GM23338 (cell line): ENCODE data around the gene SLC12A7. TPM values are rescaled to one million over a fixed set of nuclear protein-coding genes. Genes with fewer than 3 reads are reported as not detected.

ENCODE experiments used
- ATAC-seq: fragments of 200-7000 bp; cut with Tn5 transposase; 3 replicates; pipeline ENCODE4 v1.9.1; 2020
- DNase-seq: peaks from one replicate; pipeline ENCODE4 v3.0.0-alpha.2; 2015; ENCODE audit warnings: low spot score
- H2AFZ ChIP-seq: fragments of 200-600 bp; sonication (generic); 2 replicates; pipeline ENCODE4 v1.8.0; 2016; ENCODE audit warnings: antibody characterized with exemption, mild to moderate bottlenecking, moderate library complexity
- H3F3A ChIP-seq: fragments of 200-600 bp; sonication (generic); replicated peaks from 2 replicates; pipeline ENCODE4 v1.8.0; 2017; ENCODE audit warnings: antibody characterized with exemption, mixed run types, low read depth
- H3K27ac ChIP-seq: fragments of 200-600 bp; sonication (generic); 2 replicates; pipeline ENCODE4 v1.6.1; 2016; ENCODE audit warnings: low read depth
- H3K27me3 ChIP-seq: fragments of 200-600 bp; sonication (generic); 2 replicates; pipeline ENCODE4 v1.8.0; 2016; ENCODE audit warnings: mild to moderate bottlenecking, mixed run types, moderate library complexity; ENCODE audit not compliant: insufficient read depth
- H3K36me3 ChIP-seq: fragments of 200-600 bp; sonication (generic); 2 replicates; pipeline ENCODE4 v1.8.0; 2016; ENCODE audit warnings: mild to moderate bottlenecking; ENCODE audit not compliant: insufficient read depth
- H3K4me1 ChIP-seq: fragments of 200-600 bp; sonication (generic); 2 replicates; pipeline ENCODE4 v1.8.0; 2016; ENCODE audit warnings: mild to moderate bottlenecking, moderate library complexity; ENCODE audit not compliant: insufficient read depth
- H3K4me2 ChIP-seq: fragments of 200-600 bp; sonication (generic); 2 replicates; pipeline ENCODE4 v1.7.1; 2017; ENCODE audit warnings: mixed run types
- H3K4me3 ChIP-seq: fragments of 200-600 bp; sonication (generic); 2 replicates; pipeline ENCODE4 v1.6.1; 2016; ENCODE audit warnings: mixed run types
- H3K79me2 ChIP-seq: fragments of 200-600 bp; sonication (generic); replicated peaks from 2 replicates; pipeline ENCODE4 v1.8.0; 2017; ENCODE audit warnings: mild to moderate bottlenecking; ENCODE audit not compliant: insufficient read depth
- H3K9me2 ChIP-seq: fragments of 200-600 bp; sonication (generic); 2 replicates; pipeline ENCODE4 v1.8.0; 2017; ENCODE audit not compliant: insufficient read depth
- H4K20me1 ChIP-seq: fragments of 200-600 bp; sonication (generic); replicated peaks from 2 replicates; pipeline ENCODE4 v1.8.0; 2017; ENCODE audit warnings: mild to moderate bottlenecking; ENCODE audit not compliant: insufficient read depth
- H3K27ac Mint-ChIP-seq: 2 replicates; pipeline ENCODE4 v1.8.0; 2020; ENCODE audit warnings: inconsistent platforms, mild to moderate bottlenecking, moderate library complexity, mixed read lengths
- H3K27me3 Mint-ChIP-seq: 3 replicates; pipeline ENCODE4 v1.8.0; 2022; ENCODE audit warnings: low read depth, mild to moderate bottlenecking, moderate library complexity, mixed read lengths, inconsistent platforms; ENCODE audit not compliant: insufficient read depth, poor library complexity
- H3K36me3 Mint-ChIP-seq: 3 replicates; pipeline ENCODE4 v1.8.0; 2021; ENCODE audit warnings: low read depth, mild to moderate bottlenecking, inconsistent platforms, moderate library complexity, mixed read lengths
- H3K4me1 Mint-ChIP-seq: 3 replicates; pipeline ENCODE4 v1.8.0; 2020; ENCODE audit warnings: mild to moderate bottlenecking, inconsistent platforms, mixed read lengths
- H3K4me3 Mint-ChIP-seq: 3 replicates; pipeline ENCODE4 v1.8.0; 2021; ENCODE audit warnings: moderate library complexity, mild to moderate bottlenecking, inconsistent platforms, mixed read lengths
- H3K9me3 Mint-ChIP-seq: 3 replicates; pipeline ENCODE4 v1.8.0; 2020; ENCODE audit warnings: moderate library complexity, mild to moderate bottlenecking, inconsistent platforms, mixed read lengths
- CREB1 ChIP-seq: fragments of 250-450 bp; sonication (Bioruptor Pico); IDR thresholded peaks from 2 replicates; pipeline ENCODE4 v1.5.0; 2020; ENCODE audit warnings: low read depth, mild to moderate bottlenecking, moderate library complexity
- ETS1 ChIP-seq: IDR thresholded peaks from 2 replicates; pipeline ENCODE4 v1.6.1; 2016; ENCODE audit warnings: antibody characterized with exemption
- EZH2 ChIP-seq: fragments of 200-600 bp; sonication (generic); IDR thresholded peaks from one replicate; pipeline ENCODE4 v1.8.0; 2017; ENCODE audit warnings: antibody characterized with exemption, mild to moderate bottlenecking, low read depth; ENCODE audit not compliant: unreplicated experiment
- EZH2phosphoT487 ChIP-seq: fragments of 200-600 bp; sonication (generic); IDR thresholded peaks from one replicate; pipeline ENCODE4 v1.8.1; 2018; ENCODE audit warnings: antibody characterized with exemption; ENCODE audit not compliant: unreplicated experiment
- JUNB ChIP-seq: IDR thresholded peaks from one replicate; pipeline ENCODE4 v1.6.1; 2016; ENCODE audit warnings: antibody characterized with exemption; ENCODE audit not compliant: unreplicated experiment
- NANOG ChIP-seq: IDR thresholded peaks from 2 replicates; pipeline ENCODE4 v1.6.1; 2016; ENCODE audit warnings: antibody characterized with exemption, borderline replicate concordance
- POLR2AphosphoS5 ChIP-seq: IDR thresholded peaks from 2 replicates; pipeline ENCODE4 v1.6.1; 2016; ENCODE audit warnings: antibody characterized with exemption, low read depth
- STAT1 ChIP-seq: IDR thresholded peaks from one replicate; pipeline ENCODE4 v1.6.1; 2016; ENCODE audit warnings: antibody characterized with exemption; ENCODE audit not compliant: unreplicated experiment
- ZNF114 ChIP-seq: fragments of 250-450 bp; sonication (Bioruptor Pico); IDR thresholded peaks from 2 replicates; pipeline ENCODE4 v1.5.0; 2020; ENCODE audit warnings: mild to moderate bottlenecking, moderate library complexity
- ZNF331 ChIP-seq: fragments of 250-450 bp; sonication (Bioruptor Pico); IDR thresholded peaks from 2 replicates; pipeline ENCODE4 v1.5.0; 2020; ENCODE audit warnings: low read depth, mild to moderate bottlenecking, moderate library complexity
- polyA plus RNA-seq: library from polyadenylated mRNA; unstranded; fragments of >200 nt; fragmentation: Nextera tagmentation; extraction: Ambion mirVana; gene quantifications from 2 replicates; pipeline ENCODE4 v1.2.1, GENCODE V29; 2016
- total RNA-seq: library from RNA; depleted of rRNA; stranded (reverse); fragments of >200 nt; shearing (Covaris generic); gene quantifications from 2 replicates; pipeline ENCODE4 v1.2.3, GENCODE V29; 2014
- TF ChIP-seq, protein P1 (sequence below): fragments of 250-450 bp; sonication (Bioruptor Pico); IDR thresholded peaks from 2 replicates; pipeline ENCODE4 v1.5.0; 2020; ENCODE audit warnings: mild to moderate bottlenecking, moderate library complexity
- TF ChIP-seq, protein P2 (sequence below), 2 experiments: fragments of 200-600 bp in 1 of 2; sonication (generic) in 1 of 2; conservative IDR thresholded peaks; 2 replicates each; pipeline versions ENCODE4 v1.5.1 to v1.6.1; 2016 to 2017; ENCODE audit warnings: antibody characterized with exemption in 2 of 2, low read depth in 2 of 2, mild to moderate bottlenecking in 2 of 2, moderate library complexity in 1 of 2
- TF ChIP-seq, protein P3 (sequence below): IDR thresholded peaks from one replicate; pipeline ENCODE4 v1.6.1; 2018; ENCODE audit warnings: antibody characterized with exemption; ENCODE audit not compliant: unreplicated experiment

The SLC12A7 gene
- total and polyA plus RNA-seq, 2 experiments from 2014 or later = 7.4 to 32.2 TPM

GRCh38 chr5:1068204-1068894 lies 43.5 kb downstream of the SLC12A7 start:
- Histone ChIP-seq H4K20me1 (no peaks in the 10 kb centered on the region), H3K36me3 (no peaks in the 10 kb centered on the region), H3K27ac (no peak overlapping the region), H3K4me2 (no peak overlapping the region), H3F3A (no peaks in the 10 kb centered on the region), H3K4me3 (no peak overlapping the region), H3K9me2 (no peaks in the 10 kb centered on the region), H3K27me3 (no peaks in the 10 kb centered on the region), H2AFZ (no peak overlapping the region), H3K4me1 (no peaks in the 10 kb centered on the region), H3K79me2 (0 out of 2 replicates have a peak, but pooled peaks cover 3% of the 10 kb centered on the region)
- no peaks in the 10 kb centered on the region for H3K9me3 Mint-ChIP-seq
- H3K27ac Mint-ChIP-seq = no peak overlapping the region
- no peak for DNase-seq
- peaks cover 21% of the 10 kb centered on the region for H3K36me3 Mint-ChIP-seq
- no peaks in the 10 kb centered on the region for H3K4me1 Mint-ChIP-seq
- peaks cover 5% of the 10 kb centered on the region for H3K27me3 Mint-ChIP-seq
- no peak for TF ChIP-seq EZH2phosphoT487
- no peak for TF ChIP-seq CREB1 (CRISPR knock-in tag)
- TF ChIP-seq POLR2AphosphoS5 = no peak
- no peak for TF ChIP-seq STAT1
- TF ChIP-seq JUNB = no peak
- TF ChIP-seq ZNF331 (CRISPR knock-in tag) = no peak
- TF ChIP-seq, protein P1, sequence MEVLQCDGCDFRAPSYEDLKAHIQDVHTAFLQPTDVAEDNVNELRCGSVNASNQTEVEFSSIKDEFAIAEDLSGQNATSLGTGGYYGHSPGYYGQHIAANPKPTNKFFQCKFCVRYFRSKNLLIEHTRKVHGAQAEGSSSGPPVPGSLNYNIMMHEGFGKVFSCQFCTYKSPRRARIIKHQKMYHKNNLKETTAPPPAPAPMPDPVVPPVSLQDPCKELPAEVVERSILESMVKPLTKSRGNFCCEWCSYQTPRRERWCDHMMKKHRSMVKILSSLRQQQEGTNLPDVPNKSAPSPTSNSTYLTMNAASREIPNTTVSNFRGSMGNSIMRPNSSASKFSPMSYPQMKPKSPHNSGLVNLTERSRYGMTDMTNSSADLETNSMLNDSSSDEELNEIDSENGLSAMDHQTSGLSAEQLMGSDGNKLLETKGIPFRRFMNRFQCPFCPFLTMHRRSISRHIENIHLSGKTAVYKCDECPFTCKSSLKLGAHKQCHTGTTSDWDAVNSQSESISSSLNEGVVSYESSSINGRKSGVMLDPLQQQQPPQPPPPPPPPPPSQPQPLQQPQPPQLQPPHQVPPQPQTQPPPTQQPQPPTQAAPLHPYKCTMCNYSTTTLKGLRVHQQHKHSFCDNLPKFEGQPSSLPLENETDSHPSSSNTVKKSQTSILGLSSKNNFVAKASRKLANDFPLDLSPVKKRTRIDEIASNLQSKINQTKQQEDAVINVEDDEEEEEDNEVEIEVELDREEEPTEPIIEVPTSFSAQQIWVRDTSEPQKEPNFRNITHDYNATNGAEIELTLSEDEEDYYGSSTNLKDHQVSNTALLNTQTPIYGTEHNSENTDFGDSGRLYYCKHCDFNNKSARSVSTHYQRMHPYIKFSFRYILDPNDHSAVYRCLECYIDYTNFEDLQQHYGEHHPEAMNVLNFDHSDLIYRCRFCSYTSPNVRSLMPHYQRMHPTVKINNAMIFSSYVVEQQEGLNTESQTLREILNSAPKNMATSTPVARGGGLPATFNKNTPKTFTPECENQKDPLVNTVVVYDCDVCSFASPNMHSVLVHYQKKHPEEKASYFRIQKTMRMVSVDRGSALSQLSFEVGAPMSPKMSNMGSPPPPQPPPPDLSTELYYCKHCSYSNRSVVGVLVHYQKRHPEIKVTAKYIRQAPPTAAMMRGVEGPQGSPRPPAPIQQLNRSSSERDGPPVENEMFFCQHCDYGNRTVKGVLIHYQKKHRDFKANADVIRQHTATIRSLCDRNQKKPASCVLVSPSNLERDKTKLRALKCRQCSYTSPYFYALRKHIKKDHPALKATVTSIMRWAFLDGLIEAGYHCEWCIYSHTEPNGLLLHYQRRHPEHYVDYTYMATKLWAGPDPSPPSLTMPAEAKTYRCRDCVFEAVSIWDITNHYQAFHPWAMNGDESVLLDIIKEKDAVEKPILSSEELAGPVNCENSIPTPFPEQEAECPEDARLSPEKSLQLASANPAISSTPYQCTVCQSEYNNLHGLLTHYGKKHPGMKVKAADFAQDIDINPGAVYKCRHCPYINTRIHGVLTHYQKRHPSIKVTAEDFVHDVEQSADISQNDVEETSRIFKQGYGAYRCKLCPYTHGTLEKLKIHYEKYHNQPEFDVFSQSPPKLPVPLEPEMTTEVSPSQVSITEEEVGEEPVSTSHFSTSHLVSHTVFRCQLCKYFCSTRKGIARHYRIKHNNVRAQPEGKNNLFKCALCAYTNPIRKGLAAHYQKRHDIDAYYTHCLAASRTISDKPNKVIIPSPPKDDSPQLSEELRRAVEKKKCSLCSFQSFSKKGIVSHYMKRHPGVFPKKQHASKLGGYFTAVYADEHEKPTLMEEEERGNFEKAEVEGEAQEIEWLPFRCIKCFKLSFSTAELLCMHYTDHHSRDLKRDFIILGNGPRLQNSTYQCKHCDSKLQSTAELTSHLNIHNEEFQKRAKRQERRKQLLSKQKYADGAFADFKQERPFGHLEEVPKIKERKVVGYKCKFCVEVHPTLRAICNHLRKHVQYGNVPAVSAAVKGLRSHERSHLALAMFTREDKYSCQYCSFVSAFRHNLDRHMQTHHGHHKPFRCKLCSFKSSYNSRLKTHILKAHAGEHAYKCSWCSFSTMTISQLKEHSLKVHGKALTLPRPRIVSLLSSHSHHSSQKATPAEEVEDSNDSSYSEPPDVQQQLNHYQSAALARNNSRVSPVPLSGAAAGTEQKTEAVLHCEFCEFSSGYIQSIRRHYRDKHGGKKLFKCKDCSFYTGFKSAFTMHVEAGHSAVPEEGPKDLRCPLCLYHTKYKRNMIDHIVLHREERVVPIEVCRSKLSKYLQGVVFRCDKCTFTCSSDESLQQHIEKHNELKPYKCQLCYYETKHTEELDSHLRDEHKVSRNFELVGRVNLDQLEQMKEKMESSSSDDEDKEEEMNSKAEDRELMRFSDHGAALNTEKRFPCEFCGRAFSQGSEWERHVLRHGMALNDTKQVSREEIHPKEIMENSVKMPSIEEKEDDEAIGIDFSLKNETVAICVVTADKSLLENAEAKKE (CRISPR knock-in tag) = no peak
- no peak for TF ChIP-seq NANOG
- no peak for TF ChIP-seq ZNF114 (CRISPR knock-in tag)
- TF ChIP-seq EZH2 = no peak
- TF ChIP-seq, protein P2, sequence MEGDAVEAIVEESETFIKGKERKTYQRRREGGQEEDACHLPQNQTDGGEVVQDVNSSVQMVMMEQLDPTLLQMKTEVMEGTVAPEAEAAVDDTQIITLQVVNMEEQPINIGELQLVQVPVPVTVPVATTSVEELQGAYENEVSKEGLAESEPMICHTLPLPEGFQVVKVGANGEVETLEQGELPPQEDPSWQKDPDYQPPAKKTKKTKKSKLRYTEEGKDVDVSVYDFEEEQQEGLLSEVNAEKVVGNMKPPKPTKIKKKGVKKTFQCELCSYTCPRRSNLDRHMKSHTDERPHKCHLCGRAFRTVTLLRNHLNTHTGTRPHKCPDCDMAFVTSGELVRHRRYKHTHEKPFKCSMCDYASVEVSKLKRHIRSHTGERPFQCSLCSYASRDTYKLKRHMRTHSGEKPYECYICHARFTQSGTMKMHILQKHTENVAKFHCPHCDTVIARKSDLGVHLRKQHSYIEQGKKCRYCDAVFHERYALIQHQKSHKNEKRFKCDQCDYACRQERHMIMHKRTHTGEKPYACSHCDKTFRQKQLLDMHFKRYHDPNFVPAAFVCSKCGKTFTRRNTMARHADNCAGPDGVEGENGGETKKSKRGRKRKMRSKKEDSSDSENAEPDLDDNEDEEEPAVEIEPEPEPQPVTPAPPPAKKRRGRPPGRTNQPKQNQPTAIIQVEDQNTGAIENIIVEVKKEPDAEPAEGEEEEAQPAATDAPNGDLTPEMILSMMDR (conservative IDR thresholded peaks at IDR 0.05; ENCODE audit: low read depth in 2 of 2) = no peak
- TF ChIP-seq, protein P3, sequence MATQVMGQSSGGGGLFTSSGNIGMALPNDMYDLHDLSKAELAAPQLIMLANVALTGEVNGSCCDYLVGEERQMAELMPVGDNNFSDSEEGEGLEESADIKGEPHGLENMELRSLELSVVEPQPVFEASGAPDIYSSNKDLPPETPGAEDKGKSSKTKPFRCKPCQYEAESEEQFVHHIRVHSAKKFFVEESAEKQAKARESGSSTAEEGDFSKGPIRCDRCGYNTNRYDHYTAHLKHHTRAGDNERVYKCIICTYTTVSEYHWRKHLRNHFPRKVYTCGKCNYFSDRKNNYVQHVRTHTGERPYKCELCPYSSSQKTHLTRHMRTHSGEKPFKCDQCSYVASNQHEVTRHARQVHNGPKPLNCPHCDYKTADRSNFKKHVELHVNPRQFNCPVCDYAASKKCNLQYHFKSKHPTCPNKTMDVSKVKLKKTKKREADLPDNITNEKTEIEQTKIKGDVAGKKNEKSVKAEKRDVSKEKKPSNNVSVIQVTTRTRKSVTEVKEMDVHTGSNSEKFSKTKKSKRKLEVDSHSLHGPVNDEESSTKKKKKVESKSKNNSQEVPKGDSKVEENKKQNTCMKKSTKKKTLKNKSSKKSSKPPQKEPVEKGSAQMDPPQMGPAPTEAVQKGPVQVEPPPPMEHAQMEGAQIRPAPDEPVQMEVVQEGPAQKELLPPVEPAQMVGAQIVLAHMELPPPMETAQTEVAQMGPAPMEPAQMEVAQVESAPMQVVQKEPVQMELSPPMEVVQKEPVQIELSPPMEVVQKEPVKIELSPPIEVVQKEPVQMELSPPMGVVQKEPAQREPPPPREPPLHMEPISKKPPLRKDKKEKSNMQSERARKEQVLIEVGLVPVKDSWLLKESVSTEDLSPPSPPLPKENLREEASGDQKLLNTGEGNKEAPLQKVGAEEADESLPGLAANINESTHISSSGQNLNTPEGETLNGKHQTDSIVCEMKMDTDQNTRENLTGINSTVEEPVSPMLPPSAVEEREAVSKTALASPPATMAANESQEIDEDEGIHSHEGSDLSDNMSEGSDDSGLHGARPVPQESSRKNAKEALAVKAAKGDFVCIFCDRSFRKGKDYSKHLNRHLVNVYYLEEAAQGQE = no peak
- no peak for TF ChIP-seq ETS1
- peak; percentile 78 for ATAC-seq
- H3K4me3 Mint-ChIP-seq = no peak overlapping the region
